Body of pancreas (tissue), 4 donors: ENCODE results near the gene SCUBE1.

Experiments
- POLR2A ChIP-seq, 3 donors: fragments of 450-650 bp; IDR thresholded peaks; one replicate each; pipeline ENCODE4 v1.6.1; 2016; ENCODE audit warnings: antibody characterized with exemption in 3 of 3, mild to moderate bottlenecking in 2 of 3
- TF ChIP-seq, protein P1 (sequence below), 7 experiments: fragments of 450-650 bp in 4 of 7; fragments of 200-600 bp in 3 of 7; sonication (generic) in 3 of 7; IDR thresholded peaks; one replicate each; pipeline ENCODE4 v1.5.1; 2016 to 2019; ENCODE audit warnings: antibody characterized with exemption in 7 of 7

DNA sequence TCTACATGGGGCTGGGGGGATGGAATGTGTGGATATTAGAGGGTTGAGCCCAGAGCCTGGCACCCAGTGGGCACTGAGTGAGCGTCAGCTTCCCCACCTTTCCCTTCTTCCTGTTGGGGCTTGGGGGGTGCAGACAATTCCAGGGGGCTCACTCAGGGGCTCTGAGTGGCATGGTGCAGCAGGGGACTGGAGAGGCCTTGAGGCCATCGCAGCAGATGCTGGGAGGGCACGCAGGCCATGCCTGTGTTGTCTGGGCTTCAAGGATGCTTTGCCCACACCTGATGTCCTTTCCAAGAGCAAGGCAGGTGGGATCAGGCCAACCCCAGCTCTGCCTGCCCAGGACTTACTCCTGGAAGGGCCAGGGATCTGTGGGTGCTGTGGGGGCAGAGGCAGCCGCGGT is 145.0 kb downstream of the SCUBE1 start:
- TF ChIP-seq POLR2A (IDR thresholded peaks at IDR 0.05): no peak
- TF ChIP-seq, protein P1, sequence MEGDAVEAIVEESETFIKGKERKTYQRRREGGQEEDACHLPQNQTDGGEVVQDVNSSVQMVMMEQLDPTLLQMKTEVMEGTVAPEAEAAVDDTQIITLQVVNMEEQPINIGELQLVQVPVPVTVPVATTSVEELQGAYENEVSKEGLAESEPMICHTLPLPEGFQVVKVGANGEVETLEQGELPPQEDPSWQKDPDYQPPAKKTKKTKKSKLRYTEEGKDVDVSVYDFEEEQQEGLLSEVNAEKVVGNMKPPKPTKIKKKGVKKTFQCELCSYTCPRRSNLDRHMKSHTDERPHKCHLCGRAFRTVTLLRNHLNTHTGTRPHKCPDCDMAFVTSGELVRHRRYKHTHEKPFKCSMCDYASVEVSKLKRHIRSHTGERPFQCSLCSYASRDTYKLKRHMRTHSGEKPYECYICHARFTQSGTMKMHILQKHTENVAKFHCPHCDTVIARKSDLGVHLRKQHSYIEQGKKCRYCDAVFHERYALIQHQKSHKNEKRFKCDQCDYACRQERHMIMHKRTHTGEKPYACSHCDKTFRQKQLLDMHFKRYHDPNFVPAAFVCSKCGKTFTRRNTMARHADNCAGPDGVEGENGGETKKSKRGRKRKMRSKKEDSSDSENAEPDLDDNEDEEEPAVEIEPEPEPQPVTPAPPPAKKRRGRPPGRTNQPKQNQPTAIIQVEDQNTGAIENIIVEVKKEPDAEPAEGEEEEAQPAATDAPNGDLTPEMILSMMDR (IDR thresholded peaks at IDR 0.05): no peak
